ENCODE data around the gene PRAF2.
A peak's percentile ranks its signal among the peaks of the same experiment; 100 is the strongest.

GRCh38 chrX:49073601-49074575 is at the start of gene PRAF2:
- TF ChIP-seq CTCF (IDR thresholded peaks at IDR 0.05) (no peak), POLR2AphosphoS5 (IDR thresholded peaks at IDR 0.05) (peak; percentile 79 to 96 (median 79))

Measured in stomach (tissue), 4 donors.